HG03442 (cell line): ENCODE data around the gene NDUFS7.
A peak's percentile ranks its signal among the peaks of the same experiment; 100 is the strongest.

Experiments used
- ATAC-seq: cut with Tn5 transposase; IDR thresholded peaks from one replicate; pipeline ENCODE4 v1.9.1; 2021; ENCODE audit warnings: mild to moderate bottlenecking, moderate library complexity; ENCODE audit not compliant: unreplicated experiment

Gene NDUFS7

DNA sequence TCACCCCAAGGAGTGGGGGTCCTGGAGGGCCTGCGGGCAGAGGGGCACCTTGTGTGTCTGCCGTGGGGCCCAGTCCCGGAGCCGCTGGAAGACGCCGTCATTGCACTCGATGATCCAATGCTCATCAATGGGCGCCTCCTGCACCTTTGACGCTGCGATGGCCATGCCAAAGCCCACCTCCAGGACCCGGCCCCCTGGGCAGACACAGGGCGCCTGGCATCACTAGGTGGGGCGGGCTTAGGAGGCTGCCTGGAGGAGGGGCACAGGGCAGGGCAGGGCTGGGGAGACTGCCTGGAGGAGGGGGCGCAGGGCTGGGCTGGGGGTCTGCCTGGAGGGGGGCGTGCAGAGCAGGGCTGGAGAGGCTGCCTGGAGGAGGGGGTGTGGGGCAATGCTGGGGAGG is 16.0 kb downstream of the NDUFS7 start:
- ATAC-seq = no peak

DNA sequence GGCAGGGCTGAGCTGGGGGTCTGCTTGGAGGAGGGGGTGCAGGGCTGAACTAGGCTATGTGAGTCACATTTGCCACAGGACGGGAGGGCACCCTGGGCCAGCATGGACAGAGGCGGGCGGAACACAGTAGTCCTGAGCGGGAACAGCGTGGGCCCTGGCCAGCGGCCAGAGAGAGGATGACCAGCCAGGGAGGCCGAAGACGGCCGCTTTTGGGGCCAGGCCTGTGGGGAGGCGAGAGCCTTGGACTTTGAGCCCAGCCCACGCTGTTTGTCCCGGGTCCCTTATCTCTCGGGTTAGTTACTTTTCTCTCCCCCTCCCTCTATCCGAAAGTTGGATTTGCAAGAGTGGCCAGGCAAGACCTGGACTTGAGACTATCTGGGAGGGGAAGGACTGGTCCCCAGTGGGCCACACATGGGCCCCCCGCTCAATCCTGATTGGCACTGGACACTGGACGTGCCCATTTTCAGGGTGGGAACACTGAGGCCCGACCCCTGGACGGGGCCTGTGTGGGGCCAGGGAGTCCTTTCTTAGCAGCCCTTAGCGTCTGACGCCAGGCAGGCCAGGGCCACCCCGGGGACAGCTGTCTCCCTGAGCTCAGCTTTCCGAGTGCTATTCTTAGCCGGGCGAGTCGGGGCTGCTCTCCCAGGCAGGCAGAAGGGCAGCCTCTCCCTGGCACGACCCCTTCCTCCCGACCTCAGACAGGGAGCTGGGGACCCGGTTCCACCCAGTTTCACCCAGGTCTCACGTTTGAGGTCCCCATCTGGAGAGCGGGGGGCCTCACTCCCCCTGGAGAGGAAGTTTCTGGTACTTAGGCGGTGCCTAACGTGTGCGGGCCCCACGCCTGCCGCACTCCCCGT is 16.8 kb downstream of the NDUFS7 start:
- no peak for ATAC-seq

DNA sequence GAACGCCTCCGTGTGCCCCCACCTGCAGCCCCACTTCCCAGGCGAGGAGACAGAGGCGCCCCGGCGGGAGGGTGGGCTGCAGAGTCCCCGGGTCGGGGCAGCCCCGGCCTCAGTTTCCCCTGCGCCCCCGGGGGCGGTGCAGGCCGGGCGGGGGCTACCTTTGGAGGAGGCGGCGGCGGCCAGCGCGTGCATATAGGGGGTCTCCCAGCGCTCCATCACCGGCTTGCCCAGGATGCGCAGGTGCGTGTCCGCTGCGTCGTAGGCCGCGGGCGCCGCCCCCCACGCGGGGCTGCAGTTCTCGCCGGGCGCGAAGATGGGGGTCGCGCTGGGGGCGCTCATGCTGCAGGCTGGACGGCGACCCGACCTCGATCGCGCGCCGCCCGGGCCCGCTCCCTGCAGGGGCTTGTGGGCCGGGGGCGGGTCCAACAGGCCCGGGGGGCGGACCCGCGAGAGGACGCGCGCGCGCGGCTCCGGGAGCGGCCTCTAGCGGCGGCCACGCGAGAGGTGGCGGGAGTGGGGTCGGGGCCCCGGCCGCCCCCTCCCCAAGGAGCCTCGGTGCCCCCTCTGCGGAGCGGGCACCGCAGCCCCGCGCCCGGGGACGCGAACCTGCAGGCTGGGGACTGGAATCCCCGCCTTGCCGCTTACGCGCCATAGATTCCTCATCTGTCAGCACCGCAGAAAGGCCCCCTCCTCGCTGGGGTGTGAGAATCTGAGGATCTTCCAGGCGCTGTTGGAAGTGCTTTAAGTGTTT is 17.6 kb downstream of the NDUFS7 start, which contains the start of gene GAMT:
TSS of gene GAMT (minus strand) at position 405 of the 751 bp plus-strand sequence. CDS start at position 339, 66 bp downstream.
- no peak for ATAC-seq

- no peak for ATAC-seq
These were observed 18.1 kb downstream of the NDUFS7 start for GRCh38 chr19:1401889-1402217.

- ATAC-seq = no peak
These were observed 18.8 kb downstream of the NDUFS7 start for GRCh38 chr19:1402411-1403070.

DNA sequence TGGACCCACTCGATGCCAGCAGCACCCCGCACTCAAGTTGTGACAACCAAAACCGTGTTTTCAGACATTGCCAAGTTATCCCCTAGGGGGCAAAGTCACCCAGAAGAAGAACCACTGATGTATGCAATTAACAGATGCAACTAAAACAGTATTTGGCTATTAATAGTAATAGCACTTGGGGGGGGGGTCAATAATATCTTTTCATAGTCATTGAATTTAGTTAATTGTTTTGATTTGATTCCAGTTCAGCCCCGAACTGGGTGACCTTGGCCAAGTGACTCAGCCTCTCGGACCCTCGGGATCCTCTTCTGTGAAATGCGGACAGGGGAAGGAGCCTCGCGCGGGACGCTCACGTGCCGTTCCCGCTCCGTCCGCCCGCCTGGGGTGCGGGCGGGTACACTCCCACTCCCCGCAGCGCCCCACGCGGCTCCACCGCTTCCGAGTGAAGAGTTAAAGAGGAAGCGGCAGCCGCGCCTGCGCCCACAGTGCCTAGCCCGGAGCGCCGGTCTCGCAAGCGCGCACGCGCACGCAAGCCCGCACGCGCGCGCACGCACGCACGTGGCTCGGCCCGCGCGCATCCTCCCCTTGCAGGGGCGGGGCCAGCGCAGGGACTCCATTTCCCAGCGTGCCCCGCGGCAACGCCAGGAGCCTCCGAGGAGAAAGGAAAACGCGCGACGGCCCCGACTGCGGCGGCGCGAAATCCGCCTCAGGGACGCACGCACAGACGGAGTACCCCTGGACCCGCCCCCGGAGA is 23.2 kb downstream of the NDUFS7 start:
- peak; percentile 75 for ATAC-seq

GRCh38 chr19:1407528-1408299 is 24.0 kb downstream of the NDUFS7 start, which contains the start of gene DAZAP1:
DAZAP1 (plus strand) TSS chr19:1407586; CDS start chr19:1407774, 188 bp downstream.
- ATAC-seq = peak; percentile 20

- no peak for ATAC-seq
These were observed 24.8 kb downstream of the NDUFS7 start for GRCh38 chr19:1408300-1409203.

DNA sequence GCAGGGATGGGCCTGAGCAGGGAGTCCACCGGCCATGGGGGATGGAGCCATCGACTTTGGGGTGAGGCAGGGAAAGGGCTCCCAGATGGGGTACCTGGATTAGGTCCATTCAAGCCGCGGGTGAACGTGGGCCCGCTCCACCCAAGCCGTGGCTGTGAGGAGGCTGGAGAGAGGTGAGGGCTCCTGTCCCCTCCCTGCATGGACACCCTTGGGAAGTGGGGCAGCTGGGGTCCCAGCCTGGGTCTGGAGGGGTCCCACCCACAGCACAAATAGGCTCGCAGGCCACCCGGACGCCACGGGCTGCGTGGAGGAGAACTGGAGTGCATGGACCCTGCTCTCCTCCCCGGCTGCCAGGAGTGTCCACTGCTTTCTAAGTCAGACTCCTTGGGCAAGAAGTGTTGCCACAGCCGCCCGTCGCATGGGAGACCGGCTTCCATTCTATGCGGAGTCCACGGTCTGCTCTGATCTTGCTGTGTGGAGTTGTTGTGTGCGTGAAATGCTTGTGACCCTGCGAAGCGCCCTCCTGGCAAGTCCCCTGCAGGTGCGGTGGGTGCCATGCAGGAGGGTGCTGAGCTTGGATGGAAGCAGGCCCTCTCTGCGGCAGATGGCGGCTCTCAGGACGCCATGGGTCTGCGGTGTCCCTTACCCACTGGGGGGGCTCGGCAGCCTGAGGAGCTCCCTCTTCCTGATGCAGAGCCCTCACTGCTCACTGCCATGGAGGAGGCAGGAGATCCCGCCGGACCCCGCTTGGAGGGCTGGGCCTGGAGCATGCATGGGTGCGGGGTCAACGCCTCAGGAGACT is 25.7 kb downstream of the NDUFS7 start:
- ATAC-seq = no peak

- no peak for ATAC-seq
These were observed 26.6 kb downstream of the NDUFS7 start for GRCh38 chr19:1410136-1410786.

- no peak for ATAC-seq
These were observed 27.1 kb downstream of the NDUFS7 start for GRCh38 chr19:1410789-1411188.

GRCh38 chr19:1411255-1412191 is 27.8 kb downstream of the NDUFS7 start:
- no peak for ATAC-seq

- ATAC-seq = no peak
These were observed 28.7 kb downstream of the NDUFS7 start for GRCh38 chr19:1412323-1412923.

GRCh38 chr19:1412995-1413800 is 29.5 kb downstream of the NDUFS7 start:
- ATAC-seq = no peak
